ENCODE results near the gene NEB. TPM values are rescaled to one million over a fixed set of nuclear protein-coding genes. Genes with fewer than 3 reads are reported as not detected.

NEB gene
- total and polyA plus RNA-seq, 2 of the 4 experiments (the other 2 are of a cell fraction), result under 0.01 TPM; not detected in 1

DNA sequence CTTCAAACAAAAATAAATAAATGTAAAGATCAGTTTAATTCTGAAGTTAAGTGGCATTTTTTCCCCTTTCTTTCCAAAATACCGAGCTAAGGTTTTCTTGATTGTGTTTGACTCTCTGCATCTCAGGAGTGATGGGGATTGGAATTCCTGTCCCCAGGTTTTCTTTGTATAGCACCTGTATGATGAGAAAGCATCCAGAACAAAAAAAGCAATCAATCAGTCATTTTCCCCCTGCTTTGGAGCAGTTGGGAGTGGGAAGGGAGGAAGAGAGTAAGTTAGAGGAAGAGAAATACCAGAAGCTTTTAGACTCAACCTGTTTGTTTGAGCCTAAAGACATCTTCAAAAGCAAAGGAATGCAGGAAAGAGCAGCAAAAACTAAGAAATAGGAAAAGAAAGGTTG, 236.1 kb downstream of the NEB start:
- no peak overlapping the region for H3K9ac ChIP-seq (ENCODE audit: low read depth, low read length)
- H2AK9ac ChIP-seq (replicated peaks; ENCODE audit: low read depth, low read length, poor library complexity), result no peak overlapping the region
- ATAC-seq (ENCODE audit: low read depth) (no peak), DNase-seq (no peak)
- in situ Hi-C loops (cut with MboI; ENCODE audit: low sequenced_read_pairs) (no loop called here), dilution Hi-C loops (cut with HindIII; ENCODE audit: low sequenced_read_pairs, unreplicated experiment) (no loop called here), intact Hi-C loops (cut with micrococcal nuclease) (no loop called here)
- H2BK5ac ChIP-seq (ENCODE audit: low read depth, low read length, poor library complexity, severe bottlenecking), result no peak overlapping the region
- no peaks in the 10 kb centered on the region for H4K20me1 ChIP-seq (ENCODE audit: insufficient read depth, low read length)
- H3K4me3 ChIP-seq (ENCODE audit: insufficient read depth, low read depth, low read length), result no peak overlapping the region
- no peak overlapping the region for H2AFZ ChIP-seq (replicated peaks; ENCODE audit: low read length, poor library complexity)
- H3K14ac ChIP-seq (replicated peaks; ENCODE audit: low read depth, low read length), result no peak overlapping the region
- no peak overlapping the region for H2BK20ac ChIP-seq (ENCODE audit: low read depth, low read length)
- H3K36me3 ChIP-seq (ENCODE audit: control insufficient read depth, insufficient read depth, low read length), result no peaks in the 10 kb centered on the region
- H2BK15ac ChIP-seq (ENCODE audit: low read depth, low read length), result no peak overlapping the region
- ChIA-PET POLR2A (ENCODE audit: unreplicated experiment) (no interaction called here), CTCF (no interaction called here)
- no peaks in the 10 kb centered on the region for H3K9me1 ChIP-seq (ENCODE audit: insufficient read depth, low read length)
- H3K9me3 ChIP-seq (ENCODE audit: control insufficient read depth, insufficient read depth, low read length), result no peaks in the 10 kb centered on the region
- H4K5ac ChIP-seq (ENCODE audit: low read depth, low read length), result no peak overlapping the region
- H3K4me2 ChIP-seq (ENCODE audit: low read depth, low read length), result no peak overlapping the region
- H3K27me3 ChIP-seq (ENCODE audit: control insufficient read depth, insufficient read depth, low read length), result no peaks in the 10 kb centered on the region
- BruUV-seq (replicated peaks), result no TSS peak
- no CpG with 5 or more reads among the region's 1 CpG for WGBS, 2 experiments (ENCODE audit: extremely low coverage in 2 of 2, insufficient read length in 1 of 2)
- no peak overlapping the region for H2BK120ac ChIP-seq (ENCODE audit: low read depth, low read length)
- no peak overlapping the region for H3K18ac ChIP-seq (ENCODE audit: low read depth, low read length)
- no peak overlapping the region for H3K4ac ChIP-seq (ENCODE audit: low read depth, low read length)
- H3K56ac ChIP-seq (ENCODE audit: extremely low read depth, insufficient read depth, low read length), result no peak overlapping the region
- H3K27ac ChIP-seq (ENCODE audit: insufficient read depth, low read length), result no peak overlapping the region
- H4K8ac ChIP-seq (ENCODE audit: low read depth in 2 of 2, low read length in 2 of 2), result no peak overlapping the region
- TF ChIP-seq RAD21 (IDR thresholded peaks at IDR 0.05; ENCODE audit: low read length) (no peak), RCOR1 (IDR thresholded peaks at IDR 0.05; ENCODE audit: insufficient replicate concordance, low read length) (no peak), MXI1 (IDR thresholded peaks at IDR 0.05; ENCODE audit: borderline replicate concordance, low read depth, low read length) (no peak), BHLHE40 (IDR thresholded peaks at IDR 0.05; ENCODE audit: low read depth, low read length) (no peak), CEBPB (IDR thresholded peaks at IDR 0.05; ENCODE audit: low read depth, low read length) (no peak), POLR2A (IDR thresholded peaks at IDR 0.05; ENCODE audit: low read depth, low read length) (no peak), CHD1 (IDR thresholded peaks at IDR 0.05; ENCODE audit: low read depth, low read length) (no peak), NFE2L2 (IDR thresholded peaks at IDR 0.05; ENCODE audit: low read depth, low read length) (no peak), SMC3 (IDR thresholded peaks at IDR 0.05; ENCODE audit: low read depth, low read length) (no peak), MAZ (IDR thresholded peaks at IDR 0.05; ENCODE audit: borderline replicate concordance, low read depth, low read length) (no peak), FOS (IDR thresholded peaks at IDR 0.05; ENCODE audit: low read depth, low read length) (no peak), MAFK (IDR thresholded peaks at IDR 0.05; ENCODE audit: low read depth, low read length) (no peak), RFX5 (IDR thresholded peaks at IDR 0.05; ENCODE audit: low read depth, low read length) (no peak)
- TF ChIP-seq, protein P1, sequence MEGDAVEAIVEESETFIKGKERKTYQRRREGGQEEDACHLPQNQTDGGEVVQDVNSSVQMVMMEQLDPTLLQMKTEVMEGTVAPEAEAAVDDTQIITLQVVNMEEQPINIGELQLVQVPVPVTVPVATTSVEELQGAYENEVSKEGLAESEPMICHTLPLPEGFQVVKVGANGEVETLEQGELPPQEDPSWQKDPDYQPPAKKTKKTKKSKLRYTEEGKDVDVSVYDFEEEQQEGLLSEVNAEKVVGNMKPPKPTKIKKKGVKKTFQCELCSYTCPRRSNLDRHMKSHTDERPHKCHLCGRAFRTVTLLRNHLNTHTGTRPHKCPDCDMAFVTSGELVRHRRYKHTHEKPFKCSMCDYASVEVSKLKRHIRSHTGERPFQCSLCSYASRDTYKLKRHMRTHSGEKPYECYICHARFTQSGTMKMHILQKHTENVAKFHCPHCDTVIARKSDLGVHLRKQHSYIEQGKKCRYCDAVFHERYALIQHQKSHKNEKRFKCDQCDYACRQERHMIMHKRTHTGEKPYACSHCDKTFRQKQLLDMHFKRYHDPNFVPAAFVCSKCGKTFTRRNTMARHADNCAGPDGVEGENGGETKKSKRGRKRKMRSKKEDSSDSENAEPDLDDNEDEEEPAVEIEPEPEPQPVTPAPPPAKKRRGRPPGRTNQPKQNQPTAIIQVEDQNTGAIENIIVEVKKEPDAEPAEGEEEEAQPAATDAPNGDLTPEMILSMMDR (conservative IDR thresholded peaks at IDR 0.05; ENCODE audit: low read depth, low read length), result no peak
- TF ChIP-seq, protein P2, sequence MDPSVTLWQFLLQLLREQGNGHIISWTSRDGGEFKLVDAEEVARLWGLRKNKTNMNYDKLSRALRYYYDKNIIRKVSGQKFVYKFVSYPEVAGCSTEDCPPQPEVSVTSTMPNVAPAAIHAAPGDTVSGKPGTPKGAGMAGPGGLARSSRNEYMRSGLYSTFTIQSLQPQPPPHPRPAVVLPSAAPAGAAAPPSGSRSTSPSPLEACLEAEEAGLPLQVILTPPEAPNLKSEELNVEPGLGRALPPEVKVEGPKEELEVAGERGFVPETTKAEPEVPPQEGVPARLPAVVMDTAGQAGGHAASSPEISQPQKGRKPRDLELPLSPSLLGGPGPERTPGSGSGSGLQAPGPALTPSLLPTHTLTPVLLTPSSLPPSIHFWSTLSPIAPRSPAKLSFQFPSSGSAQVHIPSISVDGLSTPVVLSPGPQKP (IDR thresholded peaks at IDR 0.05; ENCODE audit: borderline replicate concordance, low read depth, low read length), result no peak
- TF ChIP-seq, protein P3, sequence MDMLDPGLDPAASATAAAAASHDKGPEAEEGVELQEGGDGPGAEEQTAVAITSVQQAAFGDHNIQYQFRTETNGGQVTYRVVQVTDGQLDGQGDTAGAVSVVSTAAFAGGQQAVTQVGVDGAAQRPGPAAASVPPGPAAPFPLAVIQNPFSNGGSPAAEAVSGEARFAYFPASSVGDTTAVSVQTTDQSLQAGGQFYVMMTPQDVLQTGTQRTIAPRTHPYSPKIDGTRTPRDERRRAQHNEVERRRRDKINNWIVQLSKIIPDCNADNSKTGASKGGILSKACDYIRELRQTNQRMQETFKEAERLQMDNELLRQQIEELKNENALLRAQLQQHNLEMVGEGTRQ (IDR thresholded peaks at IDR 0.05; ENCODE audit: low read depth, low read length), result no peak
- no peak overlapping the region for H3K23ac ChIP-seq (ENCODE audit: low read depth, low read length)
- H4K91ac ChIP-seq (ENCODE audit: insufficient read depth, low read depth, low read length), result no peak overlapping the region
- no peaks in the 10 kb centered on the region for H3K79me1 ChIP-seq (ENCODE audit: low read depth in 1 of 2, low read length in 2 of 2)
- H2AK5ac ChIP-seq (ENCODE audit: low read depth, low read length), result no peak overlapping the region
- no peaks in the 10 kb centered on the region for H3K4me1 ChIP-seq (ENCODE audit: control insufficient read depth, insufficient read depth, low read length)

Data from IMR-90 (cell line).